ENCODE data around the gene ZCCHC12. TPM values are rescaled to one million over a fixed set of nuclear protein-coding genes. Genes with fewer than 3 reads are reported as not detected.
A peak's percentile ranks its signal among the peaks of the same experiment; 100 is the strongest.

The ZCCHC12 gene
- polyA plus RNA-seq, 1 donor (not counting 4 experiments of a cell fraction or from before 2014, with no cell fraction given): not detected

DNA sequence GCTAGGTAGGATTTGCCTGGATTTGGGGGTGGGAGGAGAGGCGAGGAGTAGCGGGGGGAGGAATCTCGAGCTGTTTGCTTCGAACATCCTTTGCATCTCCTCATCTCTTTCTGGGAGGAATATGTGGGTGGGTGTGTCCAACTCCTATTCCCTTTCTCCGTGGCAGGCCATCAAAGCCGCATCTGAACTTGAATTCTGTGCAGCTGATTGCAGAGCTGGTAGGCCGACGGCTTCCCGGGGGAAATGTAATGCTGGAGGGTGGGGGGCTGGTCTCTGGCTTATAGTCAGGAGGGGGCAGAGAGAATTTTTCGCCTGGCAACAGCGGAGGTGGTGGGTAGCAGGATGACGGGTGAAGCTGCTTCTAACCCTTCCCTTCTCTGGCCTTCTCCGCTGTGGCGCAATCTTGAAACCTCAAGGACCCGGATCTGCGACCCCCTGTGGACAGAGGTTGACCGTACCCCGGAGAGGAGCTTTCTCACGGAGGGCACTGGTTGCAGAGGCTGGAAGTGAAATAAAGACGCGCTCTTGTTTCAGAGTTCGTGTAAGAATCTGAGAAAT is 628 bp downstream of the ZCCHC12 start:
- no peak for FAIRE-seq
- Histone ChIP-seq H3K79me2 (ENCODE audit: control insufficient read depth, insufficient read depth, low read length) (no peaks in the 10 kb centered on the region), H3K4me3 (ENCODE audit: control insufficient read depth in 2 of 3, extremely low read depth in 1 of 3, insufficient read depth in 2 of 3, low read depth in 1 of 3, low read length in 3 of 3) (peak overlapping the region in 1 of 3 experiments; percentile 20), H3K9me3 (ENCODE audit: control insufficient read depth, low read depth, low read length) (no peaks in the 10 kb centered on the region), H4K20me1 (ENCODE audit: control insufficient read depth, extremely low read depth, insufficient read depth, low read length) (no peaks in the 10 kb centered on the region), H3K27ac (ENCODE audit: control insufficient read depth, insufficient read depth, low read length) (no peak overlapping the region), H3K36me3 (ENCODE audit: control insufficient read depth in 2 of 2, extremely low read depth in 1 of 2, insufficient read depth in 2 of 2, low read length in 2 of 2) (no peaks in the 10 kb centered on the region), H3K4me1 (ENCODE audit: control insufficient read depth, extremely low read depth, insufficient read depth, low read length) (no peaks in the 10 kb centered on the region), H3K4me2 (ENCODE audit: control insufficient read depth, extremely low read depth, insufficient read depth, low read depth, low read length) (no peak overlapping the region), H3K27me3 (ENCODE audit: control insufficient read depth, extremely low read depth, insufficient read depth, low read length) (peaks cover 63% of the 10 kb centered on the region), H3K9me1 (ENCODE audit: control insufficient read depth, extremely low read depth, insufficient read depth, low read length) (no peaks in the 10 kb centered on the region), H3K9ac (ENCODE audit: control insufficient read depth, extremely low read depth, insufficient read depth, low read length) (no peak overlapping the region), H2AFZ (ENCODE audit: control insufficient read depth, low read length) (no peak overlapping the region)
- dilution Hi-C loops (cut with MboI; ENCODE audit: extremely low pct_ligation_motif_present, low sequenced_read_pairs): loop anchor here (25.0 kb wide), 1 partner anchor 187 kb away; no protein-coding TSS in a partner anchor
- DNase-seq (ENCODE audit: low read depth, low spot score): no peak
- TF ChIP-seq, protein P1, sequence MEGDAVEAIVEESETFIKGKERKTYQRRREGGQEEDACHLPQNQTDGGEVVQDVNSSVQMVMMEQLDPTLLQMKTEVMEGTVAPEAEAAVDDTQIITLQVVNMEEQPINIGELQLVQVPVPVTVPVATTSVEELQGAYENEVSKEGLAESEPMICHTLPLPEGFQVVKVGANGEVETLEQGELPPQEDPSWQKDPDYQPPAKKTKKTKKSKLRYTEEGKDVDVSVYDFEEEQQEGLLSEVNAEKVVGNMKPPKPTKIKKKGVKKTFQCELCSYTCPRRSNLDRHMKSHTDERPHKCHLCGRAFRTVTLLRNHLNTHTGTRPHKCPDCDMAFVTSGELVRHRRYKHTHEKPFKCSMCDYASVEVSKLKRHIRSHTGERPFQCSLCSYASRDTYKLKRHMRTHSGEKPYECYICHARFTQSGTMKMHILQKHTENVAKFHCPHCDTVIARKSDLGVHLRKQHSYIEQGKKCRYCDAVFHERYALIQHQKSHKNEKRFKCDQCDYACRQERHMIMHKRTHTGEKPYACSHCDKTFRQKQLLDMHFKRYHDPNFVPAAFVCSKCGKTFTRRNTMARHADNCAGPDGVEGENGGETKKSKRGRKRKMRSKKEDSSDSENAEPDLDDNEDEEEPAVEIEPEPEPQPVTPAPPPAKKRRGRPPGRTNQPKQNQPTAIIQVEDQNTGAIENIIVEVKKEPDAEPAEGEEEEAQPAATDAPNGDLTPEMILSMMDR (optimal IDR thresholded peaks at IDR 0.05 in 1 of 3, IDR thresholded peaks at IDR 0.05 in 1 of 3, conservative IDR thresholded peaks at IDR 0.05 in 1 of 3; ENCODE audit: extremely low read depth in 1 of 3, insufficient read depth in 2 of 3, low read length in 3 of 3): no peak
- no peak for TF ChIP-seq EZH2 (IDR thresholded peaks at IDR 0.05; ENCODE audit: low read length)

DNA sequence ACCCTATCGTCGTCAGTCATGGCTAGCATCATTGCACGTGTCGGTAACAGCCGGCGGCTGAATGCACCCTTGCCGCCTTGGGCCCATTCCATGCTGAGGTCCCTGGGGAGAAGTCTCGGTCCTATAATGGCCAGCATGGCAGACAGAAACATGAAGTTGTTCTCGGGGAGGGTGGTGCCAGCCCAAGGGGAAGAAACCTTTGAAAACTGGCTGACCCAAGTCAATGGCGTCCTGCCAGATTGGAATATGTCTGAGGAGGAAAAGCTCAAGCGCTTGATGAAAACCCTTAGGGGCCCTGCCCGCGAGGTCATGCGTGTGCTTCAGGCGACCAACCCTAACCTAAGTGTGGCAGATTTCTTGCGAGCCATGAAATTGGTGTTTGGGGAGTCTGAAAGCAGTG is 1.6 kb downstream of the ZCCHC12 start:
- Histone ChIP-seq H4K20me1 (ENCODE audit: control insufficient read depth, extremely low read depth, insufficient read depth, low read length) (no peaks in the 10 kb centered on the region), H3K27me3 (ENCODE audit: control insufficient read depth, extremely low read depth, insufficient read depth, low read length) (peaks cover 63% of the 10 kb centered on the region), H3K79me2 (ENCODE audit: control insufficient read depth, insufficient read depth, low read length) (no peaks in the 10 kb centered on the region), H3K4me2 (ENCODE audit: control insufficient read depth, extremely low read depth, insufficient read depth, low read depth, low read length) (no peak overlapping the region), H3K4me1 (ENCODE audit: control insufficient read depth, extremely low read depth, insufficient read depth, low read length) (no peaks in the 10 kb centered on the region), H3K36me3 (ENCODE audit: control insufficient read depth in 2 of 2, extremely low read depth in 1 of 2, insufficient read depth in 2 of 2, low read length in 2 of 2) (no peaks in the 10 kb centered on the region), H3K9me1 (ENCODE audit: control insufficient read depth, extremely low read depth, insufficient read depth, low read length) (no peaks in the 10 kb centered on the region), H3K27ac (ENCODE audit: control insufficient read depth, insufficient read depth, low read length) (no peak overlapping the region), H3K9me3 (ENCODE audit: control insufficient read depth, low read depth, low read length) (no peaks in the 10 kb centered on the region), H3K9ac (ENCODE audit: control insufficient read depth, extremely low read depth, insufficient read depth, low read length) (no peak overlapping the region), H3K4me3 (ENCODE audit: control insufficient read depth in 2 of 3, extremely low read depth in 1 of 3, insufficient read depth in 2 of 3, low read depth in 1 of 3, low read length in 3 of 3) (no peak overlapping the region), H2AFZ (ENCODE audit: control insufficient read depth, low read length) (no peak overlapping the region)
- TF ChIP-seq EZH2 (IDR thresholded peaks at IDR 0.05; ENCODE audit: low read length): no peak
- TF ChIP-seq, protein P1 (optimal IDR thresholded peaks at IDR 0.05 in 1 of 3, IDR thresholded peaks at IDR 0.05 in 1 of 3, conservative IDR thresholded peaks at IDR 0.05 in 1 of 3; ENCODE audit: extremely low read depth in 1 of 3, insufficient read depth in 2 of 3, low read length in 3 of 3): no peak
- dilution Hi-C loops (cut with MboI; ENCODE audit: extremely low pct_ligation_motif_present, low sequenced_read_pairs): no loop called here
- no peak for DNase-seq (ENCODE audit: low read depth, low spot score)
- no peak for FAIRE-seq
